Neural progenitor cell (in vitro differentiated cells): ENCODE data around the gene NEIL3. TPM values are rescaled to one million over a fixed set of nuclear protein-coding genes. Genes with fewer than 3 reads are reported as not detected.

Experiments used
- DNase-seq: peaks from one replicate; pipeline ENCODE4 v3.0.0-alpha.2; 2016; ENCODE audit warnings: low spot score
- H2AFZ ChIP-seq: fragments of 200-600 bp; sonication (generic); replicated peaks from 2 replicates; pipeline ENCODE4 v1.6.1; 2016; ENCODE audit warnings: antibody characterized with exemption
- H3F3A ChIP-seq: fragments of 200-600 bp; sonication (generic); 2 replicates; pipeline ENCODE4 v1.6.1; 2016; ENCODE audit warnings: antibody characterized with exemption, low read depth
- H3K27ac ChIP-seq: fragments of 200-600 bp; sonication (generic); 2 replicates; pipeline ENCODE4 v1.5.1; 2016; ENCODE audit warnings: mild to moderate bottlenecking
- H3K27me3 ChIP-seq: fragments of 200-600 bp; sonication (generic); 2 replicates; pipeline ENCODE4 v1.6.1; 2016; ENCODE audit warnings: mild to moderate bottlenecking, moderate library complexity
- H3K36me3 ChIP-seq: fragments of 200-600 bp; sonication (generic); 2 replicates; pipeline ENCODE4 v1.5.1; 2016
- H3K4me1 ChIP-seq: fragments of 200-600 bp; sonication (generic); 2 replicates; pipeline ENCODE4 v1.6.1; 2016; ENCODE audit warnings: mixed run types
- H3K4me2 ChIP-seq: fragments of 200-600 bp; sonication (generic); 2 replicates; pipeline ENCODE4 v1.6.1; 2016
- H3K4me3 ChIP-seq: fragments of 200-600 bp; sonication (generic); 2 replicates; pipeline ENCODE4 v1.5.1; 2016
- H3K79me2 ChIP-seq: fragments of 200-600 bp; sonication (generic); 2 replicates; pipeline ENCODE4 v1.6.1; 2016; ENCODE audit warnings: low read depth
- H3K9ac ChIP-seq: fragments of 200-600 bp; sonication (generic); 2 replicates; pipeline ENCODE4 v1.6.1; 2016
- H3K9me3 ChIP-seq: fragments of 200-600 bp; sonication (generic); 2 replicates; pipeline ENCODE4 v1.5.1; 2016; ENCODE audit warnings: low read depth
- H4K20me1 ChIP-seq: fragments of 200-600 bp; sonication (generic); 2 replicates; pipeline ENCODE4 v1.6.1; 2016; ENCODE audit warnings: low read depth
- H3K27ac Mint-ChIP-seq: 3 replicates; pipeline ENCODE4 v1.8.0; 2021; ENCODE audit warnings: mixed read lengths
- H3K27me3 Mint-ChIP-seq: 2 replicates; pipeline ENCODE4 v1.8.0; 2022; ENCODE audit warnings: low read depth, mild to moderate bottlenecking, inconsistent platforms, moderate library complexity, mixed read lengths; ENCODE audit not compliant: insufficient read depth
- H3K36me3 Mint-ChIP-seq: 3 replicates; pipeline ENCODE4 v1.8.0; 2021; ENCODE audit warnings: mixed read lengths
- H3K4me1 Mint-ChIP-seq: 3 replicates; pipeline ENCODE4 v1.8.0; 2021; ENCODE audit warnings: mixed read lengths
- H3K4me3 Mint-ChIP-seq: 3 replicates; pipeline ENCODE4 v1.8.0; 2021; ENCODE audit warnings: mild to moderate bottlenecking, moderate library complexity, mixed read lengths
- H3K9me3 Mint-ChIP-seq: 3 replicates; pipeline ENCODE4 v1.8.0; 2020; ENCODE audit warnings: mixed read lengths
- CTCF ChIP-seq: fragments of 200-600 bp; sonication (generic); IDR thresholded peaks from 2 replicates; pipeline ENCODE4 v1.5.1; 2017; ENCODE audit warnings: antibody characterized with exemption, mild to moderate bottlenecking
- EZH2 ChIP-seq: fragments of 200-600 bp; sonication (generic); IDR thresholded peaks from 2 replicates; pipeline ENCODE4 v1.6.1; 2017; ENCODE audit warnings: antibody characterized with exemption, mild to moderate bottlenecking, moderate library complexity
- EZH2phosphoT487 ChIP-seq: fragments of 200-600 bp; sonication (generic); IDR thresholded peaks from 2 replicates; pipeline ENCODE4 v1.6.1; 2017; ENCODE audit warnings: antibody characterized with exemption
- total RNA-seq: library from RNA; depleted of rRNA; stranded (reverse); fragments of >200 nt; gene quantifications from 2 replicates; pipeline ENCODE4 v1.2.3, GENCODE V29; 2015; ENCODE audit warnings: low replicate concordance

NEIL3 gene
- total RNA-seq, 1 donor from 2014 or later: 26.3 TPM

GRCh38 chr4:177308847-177309521 lies 690 bp upstream of the NEIL3 start:
- H3K36me3 ChIP-seq: no peaks in the 10 kb centered on the region
- Mint-ChIP-seq H3K9me3 (peaks cover under 1% of the 10 kb centered on the region), H3K27ac (no peak overlapping the region), H3K36me3 (peaks cover 19% of the 10 kb centered on the region), H3K4me1 (peaks cover 8% of the 10 kb centered on the region), H3K27me3 (peaks cover 2% of the 10 kb centered on the region), H3K4me3 (peak overlapping the region; percentile 94)
- no peaks in the 10 kb centered on the region for H3K9me3 ChIP-seq
- no peaks in the 10 kb centered on the region for H3K27me3 ChIP-seq
- H2AFZ ChIP-seq: peak overlapping the region; percentile 94
- H3K27ac ChIP-seq: no peak overlapping the region
- TF ChIP-seq EZH2phosphoT487: no peak
- no peaks in the 10 kb centered on the region for H3F3A ChIP-seq
- H3K4me2 ChIP-seq: peak overlapping the region; percentile 83
- H3K4me3 ChIP-seq: peak overlapping the region; percentile 82
- H3K9ac ChIP-seq: no peak overlapping the region
- H3K4me1 ChIP-seq: peaks cover 7% of the 10 kb centered on the region
- H4K20me1 ChIP-seq: no peaks in the 10 kb centered on the region
- H3K79me2 ChIP-seq: peaks cover 36% of the 10 kb centered on the region
- no peak for DNase-seq

- no peak overlapping the region for H2AFZ ChIP-seq
- TF ChIP-seq EZH2phosphoT487: no peak
- TF ChIP-seq CTCF: no peak
- TF ChIP-seq EZH2: no peak
- H3K36me3 Mint-ChIP-seq: peaks cover 27% of the 10 kb centered on the region
- H3K9me3 ChIP-seq: no peaks in the 10 kb centered on the region
- no peaks in the 10 kb centered on the region for H3F3A ChIP-seq
- H3K36me3 ChIP-seq: no peaks in the 10 kb centered on the region
- peak overlapping the region; percentile 32 for H3K27ac Mint-ChIP-seq
- H3K9ac ChIP-seq: no peak overlapping the region
- H3K4me3 Mint-ChIP-seq: no peak overlapping the region
- peaks cover 2% of the 10 kb centered on the region for H3K27me3 Mint-ChIP-seq
- H3K4me1 Mint-ChIP-seq: peaks cover 8% of the 10 kb centered on the region
- no peak overlapping the region for H3K4me3 ChIP-seq
- H3K4me2 ChIP-seq: peak overlapping the region; percentile 83
- no peaks in the 10 kb centered on the region for H4K20me1 ChIP-seq
- no peak overlapping the region for H3K27ac ChIP-seq
- H3K79me2 ChIP-seq: peaks cover 40% of the 10 kb centered on the region
- peaks cover 9% of the 10 kb centered on the region for H3K9me3 Mint-ChIP-seq
- H3K4me1 ChIP-seq: peaks cover 7% of the 10 kb centered on the region
- H3K27me3 ChIP-seq: no peaks in the 10 kb centered on the region
- no peak for DNase-seq
These were observed 1.9 kb downstream of the NEIL3 start for GRCh38 chr4:177311589-177311988.

GRCh38 chr4:177313263-177313662 lies 3.6 kb downstream of the NEIL3 start:
- Histone ChIP-seq H3K36me3 (no peaks in the 10 kb centered on the region), H3F3A (no peaks in the 10 kb centered on the region), H3K4me1 (peaks cover 7% of the 10 kb centered on the region), H3K79me2 (peaks cover 40% of the 10 kb centered on the region), H3K4me3 (no peak overlapping the region), H3K27me3 (no peaks in the 10 kb centered on the region), H2AFZ (no peak overlapping the region), H4K20me1 (no peaks in the 10 kb centered on the region), H3K9ac (peak overlapping the region; percentile 10), H3K4me2 (no peak overlapping the region), H3K9me3 (no peaks in the 10 kb centered on the region), H3K27ac (no peak overlapping the region)
- TF ChIP-seq EZH2 (no peak), CTCF (no peak), EZH2phosphoT487 (no peak)
- Mint-ChIP-seq H3K27me3 (peaks cover 2% of the 10 kb centered on the region), H3K36me3 (peaks cover 31% of the 10 kb centered on the region), H3K27ac (no peak overlapping the region), H3K4me1 (peaks cover 5% of the 10 kb centered on the region), H3K9me3 (peaks cover 12% of the 10 kb centered on the region), H3K4me3 (no peak overlapping the region)
- no peak for DNase-seq

GRCh38 chr4:177315767-177316464 lies 6.2 kb downstream of the NEIL3 start:
- TF ChIP-seq EZH2: no peak
- no peak for TF ChIP-seq EZH2phosphoT487
- TF ChIP-seq CTCF: no peak
- Histone ChIP-seq H3K4me3 (no peak overlapping the region), H3K9ac (no peak overlapping the region), H3K36me3 (no peaks in the 10 kb centered on the region), H3K79me2 (peaks cover 53% of the 10 kb centered on the region), H4K20me1 (no peaks in the 10 kb centered on the region), H3F3A (no peaks in the 10 kb centered on the region), H3K27ac (no peak overlapping the region), H2AFZ (no peak overlapping the region), H3K9me3 (no peaks in the 10 kb centered on the region), H3K27me3 (no peaks in the 10 kb centered on the region), H3K4me2 (no peak overlapping the region), H3K4me1 (peaks cover 4% of the 10 kb centered on the region)
- Mint-ChIP-seq H3K27me3 (no peaks in the 10 kb centered on the region), H3K4me3 (no peak overlapping the region), H3K4me1 (peaks cover 3% of the 10 kb centered on the region), H3K27ac (no peak overlapping the region), H3K36me3 (peaks cover 40% of the 10 kb centered on the region), H3K9me3 (peaks cover 14% of the 10 kb centered on the region)
- DNase-seq: no peak
